Activated CD4-positive, alpha-beta T cell treated with anti-CD3 and anti-CD28 coated beads, Interleukin-2, amount 10 ng/mL, durations not matched to agents 24 days and 14 days (primary cell): ENCODE data around the gene C1QL1. TPM values are rescaled to one million over a fixed set of nuclear protein-coding genes. Genes with fewer than 3 reads are reported as not detected.
"Not testable (repeated sequence)": the region's sequence is repeated elsewhere in the genome, so short reads cannot be mapped to it uniquely, and the experiment has no call there.

Experiments
- DNase-seq: peaks from one replicate; pipeline ENCODE4 v3.0.0; 2022
- H3K27ac Mint-ChIP-seq: one replicate; pipeline ENCODE4 v1.8.0; 2022; ENCODE audit warnings: mild to moderate bottlenecking, mixed read lengths
- H3K27me3 Mint-ChIP-seq: one replicate; pipeline ENCODE4 v1.8.0; 2022; ENCODE audit warnings: mixed read lengths
- H3K36me3 Mint-ChIP-seq: one replicate; pipeline ENCODE4 v1.8.0; 2022; ENCODE audit warnings: low read depth, mild to moderate bottlenecking, mixed read lengths
- H3K4me1 Mint-ChIP-seq: one replicate; pipeline ENCODE4 v1.8.0; 2021; ENCODE audit warnings: mixed read lengths
- H3K4me3 Mint-ChIP-seq: one replicate; pipeline ENCODE4 v1.8.0; 2022; ENCODE audit warnings: mild to moderate bottlenecking, moderate library complexity, mixed read lengths
- H3K9me3 Mint-ChIP-seq: one replicate; pipeline ENCODE4 v1.8.0; 2021; ENCODE audit warnings: mixed read lengths
- intact Hi-C: fragments of 100-400 bp; cut with micrococcal nuclease; formaldehyde crosslinking; loops from one replicate; pipeline ENCODE4 v1.15.1; 2023
- total RNA-seq: library from RNA; stranded (reverse); gene quantifications from 2 replicates; pipeline ENCODE4 v1.2.3, GENCODE V29; 2022

C1QL1 gene
- total RNA-seq, 1 donor from 2014 or later = 0.42 TPM

DNA sequence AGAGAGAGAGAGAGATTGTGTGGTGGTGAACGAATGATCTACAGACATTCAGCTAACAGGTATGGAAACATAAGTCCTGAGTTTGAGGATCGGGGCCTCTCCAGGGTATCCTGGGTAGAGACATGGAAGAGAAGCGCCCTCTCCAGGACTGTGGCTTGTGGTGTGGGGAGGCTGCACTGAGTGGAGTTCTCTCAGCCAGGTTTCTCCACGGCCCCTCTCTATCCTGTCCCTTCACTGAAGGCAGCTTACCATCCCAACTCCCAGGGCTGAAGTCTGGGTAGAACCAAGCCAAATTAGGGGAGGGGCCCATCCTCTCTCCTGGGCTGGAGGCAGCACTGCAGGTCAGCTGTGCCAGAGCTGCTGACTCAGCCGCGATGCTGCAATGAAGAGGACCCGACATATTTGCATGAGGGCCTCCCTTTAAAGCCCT, 6.2 kb downstream of the C1QL1 start:
- Mint-ChIP-seq H3K27ac (no peak overlapping the region), H3K4me1 (peaks cover 9% of the 10 kb centered on the region), H3K36me3 (no peaks in the 10 kb centered on the region), H3K4me3 (no peak overlapping the region), H3K27me3 (peaks cover 65% of the 10 kb centered on the region), H3K9me3 (no peaks in the 10 kb centered on the region)
- DNase-seq = no peak
- intact Hi-C loops = no loop called here

- Mint-ChIP-seq H3K9me3 (no peaks in the 10 kb centered on the region), H3K4me3 (no peak overlapping the region), H3K27me3 (peaks cover 65% of the 10 kb centered on the region), H3K27ac (no peak overlapping the region), H3K4me1 (peaks cover 4% of the 10 kb centered on the region), H3K36me3 (no peaks in the 10 kb centered on the region)
- no peak for DNase-seq
- intact Hi-C loops = no loop called here
These were observed 7.4 kb downstream of the C1QL1 start for GRCh38 chr17:44960691-44961090.

- H3K9me3 Mint-ChIP-seq = no peaks in the 10 kb centered on the region
- no peak overlapping the region for H3K27ac Mint-ChIP-seq
- H3K4me3 Mint-ChIP-seq = peak overlapping the region; percentile 41
- H3K27me3 Mint-ChIP-seq = peaks cover 66% of the 10 kb centered on the region
- intact Hi-C loops = no loop called here
- H3K36me3 Mint-ChIP-seq = no peaks in the 10 kb centered on the region
- peaks cover 4% of the 10 kb centered on the region for H3K4me1 Mint-ChIP-seq
- peak; percentile 53 for DNase-seq
These were observed 8.1 kb downstream of the C1QL1 start for GRCh38 chr17:44959821-44960531.

GRCh38 chr17:44956998-44957981, 10.8 kb downstream of the C1QL1 start:
- Mint-ChIP-seq H3K9me3 (no peaks in the 10 kb centered on the region), H3K36me3 (no peaks in the 10 kb centered on the region), H3K27me3 (peaks cover 48% of the 10 kb centered on the region), H3K4me3 (no peak overlapping the region), H3K27ac (no peak overlapping the region), H3K4me1 (peaks cover 4% of the 10 kb centered on the region)
- DNase-seq = no peak
- intact Hi-C loops = no loop called here

GRCh38 chr17:44955674-44956425, 12.3 kb downstream of the C1QL1 start:
- Mint-ChIP-seq H3K4me3 (no peak overlapping the region), H3K4me1 (peaks cover 4% of the 10 kb centered on the region), H3K27ac (no peak overlapping the region), H3K36me3 (no peaks in the 10 kb centered on the region), H3K9me3 (no peaks in the 10 kb centered on the region), H3K27me3 (peaks cover 44% of the 10 kb centered on the region)
- intact Hi-C loops = no loop called here
- no peak for DNase-seq

- Mint-ChIP-seq H3K4me3 (no peak overlapping the region), H3K4me1 (no peaks in the 10 kb centered on the region), H3K27ac (no peak overlapping the region), H3K36me3 (no peaks in the 10 kb centered on the region), H3K9me3 (no peaks in the 10 kb centered on the region), H3K27me3 (peaks cover 29% of the 10 kb centered on the region)
- no peak for DNase-seq
- intact Hi-C loops = no loop called here
These were observed 15.1 kb downstream of the C1QL1 start for GRCh38 chr17:44952946-44953475.

- no peaks in the 10 kb centered on the region for H3K27me3 Mint-ChIP-seq
- no peaks in the 10 kb centered on the region for H3K9me3 Mint-ChIP-seq
- H3K36me3 Mint-ChIP-seq = peaks cover 14% of the 10 kb centered on the region
- intact Hi-C loops = no loop called here
- peak overlapping the region; percentile 95 for H3K4me3 Mint-ChIP-seq
- H3K27ac Mint-ChIP-seq = peak overlapping the region; percentile 95
- H3K4me1 Mint-ChIP-seq = peaks cover 23% of the 10 kb centered on the region
- DNase-seq = no peak
These were observed 19.7 kb downstream of the C1QL1 start for GRCh38 chr17:44948315-44948795.

- Mint-ChIP-seq H3K4me1 (peaks cover 26% of the 10 kb centered on the region), H3K9me3 (no peaks in the 10 kb centered on the region), H3K4me3 (peak within 1 kb of the TSS; percentile 95), H3K27me3 (no peaks in the 10 kb centered on the region), H3K36me3 (peaks cover 14% of the 10 kb centered on the region), H3K27ac (peak within 1 kb of the TSS; percentile 95)
- intact Hi-C loops = loop anchor here (1.0 to 2.0 kb wide), 4 partner anchors 21 to 103 kb away; partner anchors contain the start of genes C1QL1, DCAKD and EFTUD2
- peak; percentile 98 for DNase-seq
These were observed 20.4 kb downstream of the C1QL1 start, which contains the start of gene KIF18B for GRCh38 chr17:44947461-44948314. Gene KIF18B, minus strand, starts transcription at chr17:44947773. Its CDS starts 11,429 bp downstream, at chr17:44936344.

GRCh38 chr17:44945652-44946051, 22.5 kb downstream of the C1QL1 start:
- H3K27me3 Mint-ChIP-seq, H3K9me3 Mint-ChIP-seq, DNase-seq, H3K27ac Mint-ChIP-seq: not testable (repeated sequence)
- Mint-ChIP-seq H3K36me3 (peaks cover 23% of the 10 kb centered on the region), H3K4me3 (peak overlapping the region; percentile 51), H3K4me1 (peaks cover 39% of the 10 kb centered on the region)
- intact Hi-C loops = loop anchor here (2.0 kb wide), 2 partner anchors 47 to 105 kb away; partner anchors contain the start of genes DCAKD and EFTUD2

GRCh38 chr17:44942456-44942855, 25.6 kb downstream of the C1QL1 start:
- Mint-ChIP-seq H3K4me1 (peaks cover 46% of the 10 kb centered on the region), H3K4me3 (no peak overlapping the region), H3K27ac (peak overlapping the region; percentile 83), H3K36me3 (peaks cover 35% of the 10 kb centered on the region), H3K9me3 (no peaks in the 10 kb centered on the region), H3K27me3 (no peaks in the 10 kb centered on the region)
- intact Hi-C loops = no loop called here
- DNase-seq = no peak

DNA sequence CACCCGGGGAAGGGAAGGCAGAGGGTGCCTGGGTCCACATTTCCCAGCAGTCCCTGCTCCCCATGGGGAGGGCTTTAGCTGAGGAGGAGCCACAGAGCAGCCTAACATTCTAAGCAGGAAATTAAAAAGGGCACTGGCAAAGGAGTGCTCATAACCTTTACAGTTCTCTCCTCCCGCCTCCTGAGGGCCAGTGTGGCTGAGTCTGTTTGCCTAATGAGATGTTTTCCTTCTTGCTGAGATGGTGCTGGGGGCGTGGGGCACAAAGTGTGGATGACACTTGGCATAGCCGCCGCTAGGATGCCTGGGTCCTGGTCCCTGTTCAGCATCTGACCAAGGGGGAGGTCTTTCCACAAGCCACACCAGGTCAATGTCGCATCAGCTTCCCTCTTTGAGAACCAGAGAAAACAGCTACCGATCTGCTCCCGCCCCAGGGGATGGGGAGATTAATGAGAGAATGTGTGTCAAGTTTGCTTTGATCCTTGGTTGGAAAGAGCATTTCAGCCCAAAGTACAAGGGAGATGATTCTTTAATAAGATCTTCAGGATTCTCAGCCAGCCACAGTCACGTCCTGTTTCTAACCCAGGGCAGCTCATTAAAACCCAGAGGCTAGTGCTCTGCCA, 26.3 kb downstream of the C1QL1 start:
- peak; percentile 65 for DNase-seq
- H3K9me3 Mint-ChIP-seq = no peaks in the 10 kb centered on the region
- peak overlapping the region; percentile 83 for H3K27ac Mint-ChIP-seq
- H3K4me1 Mint-ChIP-seq = peaks cover 49% of the 10 kb centered on the region
- intact Hi-C loops = no loop called here
- H3K36me3 Mint-ChIP-seq = peaks cover 37% of the 10 kb centered on the region
- H3K27me3 Mint-ChIP-seq = no peaks in the 10 kb centered on the region
- peak overlapping the region; percentile 46 for H3K4me3 Mint-ChIP-seq

DNA sequence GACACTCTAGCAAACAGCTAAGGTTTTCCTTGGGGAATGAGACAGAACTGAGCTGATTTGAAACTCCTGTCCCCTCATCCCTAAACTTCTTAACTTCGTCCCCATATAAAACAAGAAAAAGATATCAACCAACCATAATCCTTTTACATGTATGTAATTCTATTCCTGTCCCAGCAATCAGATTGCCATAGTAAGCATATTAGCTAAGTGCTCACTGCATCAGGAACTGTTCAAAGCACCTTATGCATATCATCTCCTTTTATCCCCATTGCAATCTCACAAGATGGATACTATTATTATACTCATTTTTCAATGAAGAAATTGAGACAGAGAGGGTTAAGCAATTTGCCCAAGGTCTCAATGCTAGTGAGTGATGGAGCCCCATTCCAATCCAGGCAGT, 27.3 kb downstream of the C1QL1 start:
- peaks cover 40% of the 10 kb centered on the region for H3K4me1 Mint-ChIP-seq
- H3K27me3 Mint-ChIP-seq = no peaks in the 10 kb centered on the region
- peak overlapping the region; percentile 20 for H3K27ac Mint-ChIP-seq
- no peaks in the 10 kb centered on the region for H3K9me3 Mint-ChIP-seq
- intact Hi-C loops = no loop called here
- H3K4me3 Mint-ChIP-seq = no peak overlapping the region
- H3K36me3 Mint-ChIP-seq = peaks cover 35% of the 10 kb centered on the region
- no peak for DNase-seq
